CD4-positive, alpha-beta T cell treated with Interleukin-15 for 1 hour (primary cell): ENCODE measurements around the gene GNAT2.
"Not testable (repeated sequence)": the region's sequence is repeated elsewhere in the genome, so short reads cannot be mapped to it uniquely, and the experiment has no call there.

ENCODE experiments used
- DNase-seq: peaks from one replicate; pipeline ENCODE4 v3.0.0-alpha.2; 2020

The GNAT2 gene

GRCh38 chr1:109619576-109620400, at the start of gene GNAT2, which contains the start of gene AMPD2:
GNAT2 (minus strand) TSS chr1:109619616; CDS start chr1:109612870, 6,746 bp downstream.
AMPD2 (plus strand) TSS chr1:109619837; CDS start chr1:109621176, 1,339 bp downstream.
- DNase-seq: peak; percentile 86

GRCh38 chr1:109668123-109668775, 48.8 kb upstream of the GNAT2 start:
- DNase-seq: no peak

GRCh38 chr1:109667452-109668122, 48.2 kb upstream of the GNAT2 start, which contains the start of gene GSTM2:
GSTM2 (plus strand) TSS chr1:109668057; CDS start chr1:109668116, 59 bp downstream.
- DNase-seq: peak; percentile 77

GRCh38 chr1:109664671-109665070, 45.3 kb upstream of the GNAT2 start:
- DNase-seq: no peak

- DNase-seq: no peak
Measured at GRCh38 chr1:109661391-109661790, 42.0 kb upstream of the GNAT2 start.

GRCh38 chr1:109660691-109661026, 41.2 kb upstream of the GNAT2 start:
- not testable (repeated sequence) for DNase-seq

- no peak for DNase-seq
Measured at GRCh38 chr1:109659997-109660690, 40.7 kb upstream of the GNAT2 start.

GRCh38 chr1:109659145-109659544, 39.7 kb upstream of the GNAT2 start:
- DNase-seq: no peak

GRCh38 chr1:109658533-109659042, 39.2 kb upstream of the GNAT2 start:
- DNase-seq: no peak

GRCh38 chr1:109657970-109658369, 38.6 kb upstream of the GNAT2 start:
- no peak for DNase-seq

- DNase-seq: no peak
Measured at GRCh38 chr1:109657395-109657794, 38.0 kb upstream of the GNAT2 start.

- DNase-seq: peak; percentile 67
Measured at GRCh38 chr1:109655615-109656519, 36.5 kb upstream of the GNAT2 start, which contains the start of gene GSTM4. GSTM4 (plus strand) TSS chr1:109656099; CDS start chr1:109656390, 291 bp downstream.

- no peak for DNase-seq
Measured at GRCh38 chr1:109654519-109654918, 35.1 kb upstream of the GNAT2 start.

GRCh38 chr1:109653306-109653705, 33.9 kb upstream of the GNAT2 start:
- no peak for DNase-seq

GRCh38 chr1:109652402-109652801, 33.0 kb upstream of the GNAT2 start:
- no peak for DNase-seq

- DNase-seq: no peak
Measured at GRCh38 chr1:109650609-109651008, 31.2 kb upstream of the GNAT2 start.

GRCh38 chr1:109649491-109649914, 30.1 kb upstream of the GNAT2 start:
- DNase-seq: no peak

- no peak for DNase-seq
Measured at GRCh38 chr1:109644670-109645069, 25.3 kb upstream of the GNAT2 start.

GRCh38 chr1:109643385-109644230, 24.2 kb upstream of the GNAT2 start:
- peak; percentile 80 for DNase-seq

GRCh38 chr1:109642626-109643025, 23.2 kb upstream of the GNAT2 start:
- no peak for DNase-seq
